GM23338 (cell line): ENCODE data around the gene CLEC2D. TPM values are rescaled to one million over a fixed set of nuclear protein-coding genes. Genes with fewer than 3 reads are reported as not detected.

ENCODE experiments used
- ATAC-seq: fragments of 200-7000 bp; cut with Tn5 transposase; 3 replicates; pipeline ENCODE4 v1.9.1; 2020
- DNase-seq: peaks from one replicate; pipeline ENCODE4 v3.0.0-alpha.2; 2015; ENCODE audit warnings: low spot score
- H2AFZ ChIP-seq: fragments of 200-600 bp; sonication (generic); 2 replicates; pipeline ENCODE4 v1.8.0; 2016; ENCODE audit warnings: antibody characterized with exemption, mild to moderate bottlenecking, moderate library complexity
- H3F3A ChIP-seq: fragments of 200-600 bp; sonication (generic); replicated peaks from 2 replicates; pipeline ENCODE4 v1.8.0; 2017; ENCODE audit warnings: antibody characterized with exemption, mixed run types, low read depth
- H3K27ac ChIP-seq: fragments of 200-600 bp; sonication (generic); 2 replicates; pipeline ENCODE4 v1.6.1; 2016; ENCODE audit warnings: low read depth
- H3K27me3 ChIP-seq: fragments of 200-600 bp; sonication (generic); 2 replicates; pipeline ENCODE4 v1.8.0; 2016; ENCODE audit warnings: mild to moderate bottlenecking, mixed run types, moderate library complexity; ENCODE audit not compliant: insufficient read depth
- H3K36me3 ChIP-seq: fragments of 200-600 bp; sonication (generic); 2 replicates; pipeline ENCODE4 v1.8.0; 2016; ENCODE audit warnings: mild to moderate bottlenecking; ENCODE audit not compliant: insufficient read depth
- H3K4me1 ChIP-seq: fragments of 200-600 bp; sonication (generic); 2 replicates; pipeline ENCODE4 v1.8.0; 2016; ENCODE audit warnings: mild to moderate bottlenecking, moderate library complexity; ENCODE audit not compliant: insufficient read depth
- H3K4me2 ChIP-seq: fragments of 200-600 bp; sonication (generic); 2 replicates; pipeline ENCODE4 v1.7.1; 2017; ENCODE audit warnings: mixed run types
- H3K4me3 ChIP-seq: fragments of 200-600 bp; sonication (generic); 2 replicates; pipeline ENCODE4 v1.6.1; 2016; ENCODE audit warnings: mixed run types
- H3K79me2 ChIP-seq: fragments of 200-600 bp; sonication (generic); replicated peaks from 2 replicates; pipeline ENCODE4 v1.8.0; 2017; ENCODE audit warnings: mild to moderate bottlenecking; ENCODE audit not compliant: insufficient read depth
- H3K9me2 ChIP-seq: fragments of 200-600 bp; sonication (generic); 2 replicates; pipeline ENCODE4 v1.8.0; 2017; ENCODE audit not compliant: insufficient read depth
- H4K20me1 ChIP-seq: fragments of 200-600 bp; sonication (generic); replicated peaks from 2 replicates; pipeline ENCODE4 v1.8.0; 2017; ENCODE audit warnings: mild to moderate bottlenecking; ENCODE audit not compliant: insufficient read depth
- H3K27ac Mint-ChIP-seq: 2 replicates; pipeline ENCODE4 v1.8.0; 2020; ENCODE audit warnings: inconsistent platforms, mild to moderate bottlenecking, moderate library complexity, mixed read lengths
- H3K27me3 Mint-ChIP-seq: 3 replicates; pipeline ENCODE4 v1.8.0; 2022; ENCODE audit warnings: low read depth, mild to moderate bottlenecking, moderate library complexity, mixed read lengths, inconsistent platforms; ENCODE audit not compliant: insufficient read depth, poor library complexity
- H3K36me3 Mint-ChIP-seq: 3 replicates; pipeline ENCODE4 v1.8.0; 2021; ENCODE audit warnings: low read depth, mild to moderate bottlenecking, inconsistent platforms, moderate library complexity, mixed read lengths
- H3K4me1 Mint-ChIP-seq: 3 replicates; pipeline ENCODE4 v1.8.0; 2020; ENCODE audit warnings: mild to moderate bottlenecking, inconsistent platforms, mixed read lengths
- H3K4me3 Mint-ChIP-seq: 3 replicates; pipeline ENCODE4 v1.8.0; 2021; ENCODE audit warnings: moderate library complexity, mild to moderate bottlenecking, inconsistent platforms, mixed read lengths
- H3K9me3 Mint-ChIP-seq: 3 replicates; pipeline ENCODE4 v1.8.0; 2020; ENCODE audit warnings: moderate library complexity, mild to moderate bottlenecking, inconsistent platforms, mixed read lengths
- CREB1 ChIP-seq: fragments of 250-450 bp; sonication (Bioruptor Pico); IDR thresholded peaks from 2 replicates; pipeline ENCODE4 v1.5.0; 2020; ENCODE audit warnings: low read depth, mild to moderate bottlenecking, moderate library complexity
- CTCF ChIP-seq, 2 experiments: fragments of 200-600 bp in 1 of 2; sonication (generic) in 1 of 2; conservative IDR thresholded peaks; 2 replicates each; pipeline versions ENCODE4 v1.5.1 to v1.6.1; 2016 to 2017; ENCODE audit warnings: antibody characterized with exemption in 2 of 2, low read depth in 2 of 2, mild to moderate bottlenecking in 2 of 2, moderate library complexity in 1 of 2
- ETS1 ChIP-seq: IDR thresholded peaks from 2 replicates; pipeline ENCODE4 v1.6.1; 2016; ENCODE audit warnings: antibody characterized with exemption
- EZH2 ChIP-seq: fragments of 200-600 bp; sonication (generic); IDR thresholded peaks from one replicate; pipeline ENCODE4 v1.8.0; 2017; ENCODE audit warnings: antibody characterized with exemption, mild to moderate bottlenecking, low read depth; ENCODE audit not compliant: unreplicated experiment
- JUNB ChIP-seq: IDR thresholded peaks from one replicate; pipeline ENCODE4 v1.6.1; 2016; ENCODE audit warnings: antibody characterized with exemption; ENCODE audit not compliant: unreplicated experiment
- NANOG ChIP-seq: IDR thresholded peaks from 2 replicates; pipeline ENCODE4 v1.6.1; 2016; ENCODE audit warnings: antibody characterized with exemption, borderline replicate concordance
- REST ChIP-seq: IDR thresholded peaks from one replicate; pipeline ENCODE4 v1.6.1; 2018; ENCODE audit warnings: antibody characterized with exemption; ENCODE audit not compliant: unreplicated experiment
- STAT1 ChIP-seq: IDR thresholded peaks from one replicate; pipeline ENCODE4 v1.6.1; 2016; ENCODE audit warnings: antibody characterized with exemption; ENCODE audit not compliant: unreplicated experiment
- ZNF331 ChIP-seq: fragments of 250-450 bp; sonication (Bioruptor Pico); IDR thresholded peaks from 2 replicates; pipeline ENCODE4 v1.5.0; 2020; ENCODE audit warnings: low read depth, mild to moderate bottlenecking, moderate library complexity
- ZNF462 ChIP-seq: fragments of 250-450 bp; sonication (Bioruptor Pico); IDR thresholded peaks from 2 replicates; pipeline ENCODE4 v1.5.0; 2020; ENCODE audit warnings: mild to moderate bottlenecking, moderate library complexity
- polyA plus RNA-seq: library from polyadenylated mRNA; unstranded; fragments of >200 nt; fragmentation: Nextera tagmentation; extraction: Ambion mirVana; gene quantifications from 2 replicates; pipeline ENCODE4 v1.2.1, GENCODE V29; 2016
- total RNA-seq: library from RNA; depleted of rRNA; stranded (reverse); fragments of >200 nt; shearing (Covaris generic); gene quantifications from 2 replicates; pipeline ENCODE4 v1.2.3, GENCODE V29; 2014

CLEC2D gene
- total and polyA plus RNA-seq, 2 experiments from 2014 or later, result 6.9 to 7.1 TPM

DNA sequence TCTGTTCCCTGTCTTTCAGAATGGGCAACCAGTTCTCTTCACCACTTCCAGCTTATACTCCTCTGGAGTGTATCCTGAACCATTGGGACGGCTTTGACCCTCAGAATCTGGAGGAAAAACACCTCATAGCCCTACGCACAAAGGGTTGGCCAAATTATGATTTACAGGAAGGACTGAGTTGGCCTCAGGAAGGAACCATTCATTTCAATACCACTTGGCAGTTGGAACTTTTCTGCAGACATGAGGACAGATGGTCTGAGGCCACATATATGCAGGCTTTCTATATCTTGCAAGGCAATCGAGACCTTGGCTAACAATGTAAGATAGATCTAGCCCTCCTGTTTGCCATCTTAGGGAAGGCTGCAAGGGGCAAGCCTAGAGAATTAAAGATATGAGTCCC, 39.3 kb downstream of the CLEC2D start:
- no peak overlapping the region for H3K4me3 Mint-ChIP-seq
- no peak overlapping the region for H3K4me2 ChIP-seq
- no peaks in the 10 kb centered on the region for H3K79me2 ChIP-seq
- no peaks in the 10 kb centered on the region; the same call in 1 of the 2 replicates for H3K9me2 ChIP-seq
- H3K4me1 ChIP-seq, result peaks cover 6% of the 10 kb centered on the region; the same call in 1 of the 2 replicates
- no peak overlapping the region for H3K27ac ChIP-seq
- DNase-seq, result no peak
- H3K27me3 Mint-ChIP-seq, result peaks cover 3% of the 10 kb centered on the region
- no peak overlapping the region for H3K27ac Mint-ChIP-seq
- no peaks in the 10 kb centered on the region for H3F3A ChIP-seq
- no peak for TF ChIP-seq NANOG
- no peak for TF ChIP-seq EZH2
- TF ChIP-seq ZNF462, result no peak
- no peak for TF ChIP-seq CREB1
- TF ChIP-seq ETS1, result no peak
- TF ChIP-seq ZNF331 (CRISPR knock-in tag), result no peak
- TF ChIP-seq REST, result no peak
- TF ChIP-seq CTCF (conservative IDR thresholded peaks at IDR 0.05; ENCODE audit: low read depth in 2 of 2), result no peak
- TF ChIP-seq JUNB, result no peak
- no peak for TF ChIP-seq STAT1
- no peaks in the 10 kb centered on the region for H4K20me1 ChIP-seq
- no peaks in the 10 kb centered on the region for H3K36me3 ChIP-seq
- H3K36me3 Mint-ChIP-seq, result no peaks in the 10 kb centered on the region
- H3K4me3 ChIP-seq, result no peak overlapping the region
- no peaks in the 10 kb centered on the region for H3K27me3 ChIP-seq
- peaks cover 16% of the 10 kb centered on the region; the same call in 2 of the 3 replicates for H3K9me3 Mint-ChIP-seq
- ATAC-seq, result no peak
- no peak overlapping the region for H2AFZ ChIP-seq
- peaks cover 10% of the 10 kb centered on the region for H3K4me1 Mint-ChIP-seq
